HUDEP-2 (cell line): ENCODE data around the gene NUP85.
"Not testable (repeated sequence)": the region's sequence is repeated elsewhere in the genome, so short reads cannot be mapped to it uniquely, and the experiment has no call there.

Source experiments
- DNase-seq, 76 experiments: peaks; one replicate each; lab custom pipeline; 2025; ENCODE audit not compliant: unreplicated experiment in 76 of 76; lab: John Stamatoyannopoulos, UW

Gene NUP85

GRCh38 chr17:75266316-75267152 lies 61.1 kb downstream of the NUP85 start:
- no peak for DNase-seq

- no peak for DNase-seq
Measured at GRCh38 chr17:75267153-75267410, 61.6 kb downstream of the NUP85 start.

GRCh38 chr17:75267411-75268232 lies 62.1 kb downstream of the NUP85 start:
- DNase-seq, result peak in 2 of 76 experiments; percentile 20 to 21

GRCh38 chr17:75269844-75270217 lies 64.4 kb downstream of the NUP85 start:
- DNase-seq, result no peak

- DNase-seq, result peak in 63 of 76 experiments; percentile 13 to 91 (median 59)
Measured at GRCh38 chr17:75270218-75270965, 64.9 kb downstream of the NUP85 start.

- DNase-seq, result no peak
Measured at GRCh38 chr17:75270966-75271232, 65.4 kb downstream of the NUP85 start, which contains the start of gene MIF4GD. Gene MIF4GD, minus strand, starts transcription at chr17:75271231. Its CDS starts 1,036 bp downstream, at chr17:75270195.

GRCh38 chr17:75271233-75271954 lies 65.9 kb downstream of the NUP85 start:
- peak in 70 of 76 experiments; percentile 17 to 86 (median 66) for DNase-seq

- peak in 36 of 76 experiments; percentile 6 to 58 (median 25) for DNase-seq
Measured at GRCh38 chr17:75271955-75272847, 66.7 kb downstream of the NUP85 start.

GRCh38 chr17:75272848-75273184 lies 67.3 kb downstream of the NUP85 start:
- no peak for DNase-seq

GRCh38 chr17:75273977-75274708 lies 68.7 kb downstream of the NUP85 start:
- DNase-seq, result peak in 63 of 76 experiments; percentile 10 to 84 (median 52)

GRCh38 chr17:75277664-75278071 lies 72.2 kb downstream of the NUP85 start:
- no peak for DNase-seq

GRCh38 chr17:75280189-75280588 lies 74.7 kb downstream of the NUP85 start:
- DNase-seq, result not testable (repeated sequence)

GRCh38 chr17:75285123-75285522 lies 79.6 kb downstream of the NUP85 start:
- DNase-seq, result no peak
